ENCODE measurements around the gene ZRANB1. TPM values are rescaled to one million over a fixed set of nuclear protein-coding genes. Genes with fewer than 3 reads are reported as not detected.
"Not testable (repeated sequence)": the region's sequence is repeated elsewhere in the genome, so short reads cannot be mapped to it uniquely, and the experiment has no call there.

ZRANB1 gene
- total RNA-seq (2014; rRNA removed; shearing (Covaris generic)) = 15.0 and 17.3 TPM in 2 replicates

- in situ Hi-C loops (cut with HindIII; ENCODE audit: low sequenced_read_pairs) = no loop called here
- DNase-seq (ENCODE audit: low spot score) = no peak
Measured at GRCh38 chr10:124941823-124942222, at the start of gene ZRANB1. Gene ZRANB1 (plus strand): TSS chr10:124942123. CDS start chr10:124942494, 371 bp downstream.

GRCh38 chr10:124892905-124893304, 49.0 kb upstream of the ZRANB1 start:
- in situ Hi-C loops (cut with HindIII; ENCODE audit: low sequenced_read_pairs) = no loop called here
- no peak for DNase-seq (ENCODE audit: low spot score)

- in situ Hi-C loops (cut with HindIII; ENCODE audit: low sequenced_read_pairs) = no loop called here
- DNase-seq (ENCODE audit: low spot score) = no peak
Measured at GRCh38 chr10:124894569-124895215, 47.2 kb upstream of the ZRANB1 start.

GRCh38 chr10:124896751-124897150, 45.2 kb upstream of the ZRANB1 start:
- peak; percentile 76 for DNase-seq (ENCODE audit: low spot score)
- in situ Hi-C loops (cut with HindIII; ENCODE audit: low sequenced_read_pairs) = no loop called here

- in situ Hi-C loops (cut with HindIII; ENCODE audit: low sequenced_read_pairs) = no loop called here
- no peak for DNase-seq (ENCODE audit: low spot score)
Measured at GRCh38 chr10:124898471-124898870, 43.5 kb upstream of the ZRANB1 start.

- in situ Hi-C loops (cut with HindIII; ENCODE audit: low sequenced_read_pairs) = no loop called here
- DNase-seq (ENCODE audit: low spot score) = no peak
Measured at GRCh38 chr10:124899151-124899550, 42.8 kb upstream of the ZRANB1 start.

GRCh38 chr10:124902462-124902861, 39.5 kb upstream of the ZRANB1 start:
- in situ Hi-C loops (cut with HindIII; ENCODE audit: low sequenced_read_pairs) = no loop called here
- DNase-seq (ENCODE audit: low spot score) = no peak

GRCh38 chr10:124903111-124903510, 38.8 kb upstream of the ZRANB1 start:
- in situ Hi-C loops (cut with HindIII; ENCODE audit: low sequenced_read_pairs) = no loop called here
- no peak for DNase-seq (ENCODE audit: low spot score)

GRCh38 chr10:124904796-124905195, 37.1 kb upstream of the ZRANB1 start:
- DNase-seq (ENCODE audit: low spot score) = no peak
- in situ Hi-C loops (cut with HindIII; ENCODE audit: low sequenced_read_pairs) = no loop called here

GRCh38 chr10:124906551-124907001, 35.3 kb upstream of the ZRANB1 start:
- in situ Hi-C loops (cut with HindIII; ENCODE audit: low sequenced_read_pairs) = no loop called here
- no peak for DNase-seq (ENCODE audit: low spot score)

GRCh38 chr10:124909563-124909962, 32.4 kb upstream of the ZRANB1 start:
- in situ Hi-C loops (cut with HindIII; ENCODE audit: low sequenced_read_pairs) = no loop called here
- DNase-seq (ENCODE audit: low spot score) = no peak

GRCh38 chr10:124911124-124912067, 30.5 kb upstream of the ZRANB1 start:
- peak; percentile 85 for DNase-seq (ENCODE audit: low spot score)
- in situ Hi-C loops (cut with HindIII; ENCODE audit: low sequenced_read_pairs) = no loop called here

GRCh38 chr10:124912101-124912886, 29.6 kb upstream of the ZRANB1 start:
- in situ Hi-C loops (cut with HindIII; ENCODE audit: low sequenced_read_pairs) = no loop called here
- DNase-seq (ENCODE audit: low spot score) = no peak

- no peak for DNase-seq (ENCODE audit: low spot score)
Measured at GRCh38 chr10:124913167-124913566, 28.8 kb upstream of the ZRANB1 start.

GRCh38 chr10:124914398-124914797, 27.5 kb upstream of the ZRANB1 start:
- DNase-seq (ENCODE audit: low spot score); in situ Hi-C loops (cut with HindIII; ENCODE audit: low sequenced_read_pairs): not testable (repeated sequence)

More at GRCh38 chr10:124913167-124913566, 28.8 kb upstream of the ZRANB1 start:
- in situ Hi-C loops (cut with HindIII; ENCODE audit: low sequenced_read_pairs) = no loop called here

- no peak for DNase-seq (ENCODE audit: low spot score)
- in situ Hi-C loops (cut with HindIII; ENCODE audit: low sequenced_read_pairs) = no loop called here
Measured at GRCh38 chr10:124916098-124916584, 25.8 kb upstream of the ZRANB1 start.

GRCh38 chr10:124916585-124917427, 25.1 kb upstream of the ZRANB1 start:
- DNase-seq (ENCODE audit: low spot score) = peak; percentile 92
- in situ Hi-C loops (cut with HindIII; ENCODE audit: low sequenced_read_pairs) = no loop called here

- peak; percentile 58 for DNase-seq (ENCODE audit: low spot score)
- in situ Hi-C loops (cut with HindIII; ENCODE audit: low sequenced_read_pairs) = no loop called here
Measured at GRCh38 chr10:124917428-124918190, 24.3 kb upstream of the ZRANB1 start.
